Activated CD8-positive, alpha-beta memory T cell treated with anti-CD3 and anti-CD28 coated beads for 4 hours (primary cell): Measurements from ENCODE around the gene CNTD1.
A peak's percentile ranks its signal among the peaks of the same experiment; 100 is the strongest.
"Not testable (repeated sequence)": the region's sequence is repeated elsewhere in the genome, so short reads cannot be mapped to it uniquely, and the experiment has no call there.

Source experiments
- DNase-seq, 2 donors: peaks; one replicate each; pipeline ENCODE4 v3.0.0-alpha.2; 2020; ENCODE audit warnings: low read depth in 2 of 2

The CNTD1 gene, protein sequence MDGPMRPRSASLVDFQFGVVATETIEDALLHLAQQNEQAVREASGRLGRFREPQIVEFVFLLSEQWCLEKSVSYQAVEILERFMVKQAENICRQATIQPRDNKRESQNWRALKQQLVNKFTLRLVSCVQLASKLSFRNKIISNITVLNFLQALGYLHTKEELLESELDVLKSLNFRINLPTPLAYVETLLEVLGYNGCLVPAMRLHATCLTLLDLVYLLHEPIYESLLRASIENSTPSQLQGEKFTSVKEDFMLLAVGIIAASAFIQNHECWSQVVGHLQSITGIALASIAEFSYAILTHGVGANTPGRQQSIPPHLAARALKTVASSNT

GRCh38 chr17:42798383-42799380, at the start of gene CNTD1, which contains the start of gene COA3:
Gene CNTD1, plus strand, starts transcription at chr17:42798861. Its CDS starts 207 bp downstream, at chr17:42799068.
Gene COA3, minus strand, starts transcription at chr17:42798704. Its CDS starts 23 bp downstream, at chr17:42798681.
- DNase-seq: peak; percentile 54 to 58

DNA sequence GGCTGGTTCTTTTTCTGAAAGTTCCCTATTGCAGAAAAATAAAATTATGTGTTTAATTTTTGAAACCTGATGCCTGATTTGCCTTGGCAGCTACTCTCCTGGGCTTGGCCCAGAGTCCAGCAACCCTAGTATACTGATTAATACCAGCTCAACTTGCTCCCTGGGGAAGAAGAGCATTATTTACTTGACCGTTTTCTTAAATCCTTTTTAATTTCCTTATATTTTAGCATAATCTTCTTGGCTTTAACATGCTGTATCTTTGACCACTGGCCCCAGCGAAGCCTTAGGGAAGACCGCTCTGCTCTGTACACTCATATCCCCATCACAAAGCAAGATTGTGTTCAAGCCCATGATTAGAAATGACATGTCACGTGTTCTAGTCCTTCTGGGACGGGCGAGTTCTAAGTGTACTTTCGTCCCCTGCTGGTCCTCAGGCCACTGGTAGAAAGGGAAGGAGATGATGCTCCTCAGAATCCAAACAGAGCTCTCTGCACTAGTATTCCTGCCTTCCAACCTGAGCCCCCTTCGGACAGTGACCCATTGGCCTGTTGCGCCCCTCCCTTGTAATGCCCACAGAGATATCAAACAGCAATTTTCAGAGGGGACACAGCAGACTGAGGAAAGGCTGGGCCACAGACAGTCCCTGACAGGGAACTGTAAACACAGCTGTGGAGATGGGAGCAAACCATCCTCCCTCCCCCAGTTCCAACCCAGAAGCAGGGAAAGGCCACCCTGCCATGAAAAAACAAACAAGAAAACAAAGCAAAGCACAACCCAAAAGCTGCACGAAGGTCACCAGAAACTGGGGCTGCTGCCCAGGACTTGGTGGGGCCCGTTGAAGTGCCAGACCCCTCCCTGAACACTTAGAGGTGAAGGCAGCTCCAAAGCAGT, 49.5 kb upstream of the CNTD1 start:
- no peak for DNase-seq

GRCh38 chr17:42750739-42751344, 47.8 kb upstream of the CNTD1 start:
- DNase-seq: no peak

DNA sequence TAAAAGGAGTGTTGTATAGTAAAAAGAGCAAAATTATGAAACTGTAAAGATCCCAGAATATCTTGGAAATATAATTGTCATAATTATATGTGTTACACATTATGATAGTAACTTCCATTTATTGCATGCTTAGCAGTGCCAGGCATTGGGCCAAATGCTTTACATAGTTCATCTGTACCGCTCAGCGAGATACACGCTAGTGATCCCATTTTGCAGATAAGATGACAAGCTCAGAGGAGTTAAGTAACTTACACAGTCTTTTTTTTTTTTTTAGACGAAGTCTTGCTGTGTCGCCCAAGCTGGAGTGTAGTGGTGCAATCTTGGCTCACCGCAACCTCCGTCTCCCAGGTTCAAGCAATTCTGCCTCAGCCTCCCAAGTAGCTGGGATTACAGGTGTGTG, 47.0 kb upstream of the CNTD1 start:
- DNase-seq: no peak

DNA sequence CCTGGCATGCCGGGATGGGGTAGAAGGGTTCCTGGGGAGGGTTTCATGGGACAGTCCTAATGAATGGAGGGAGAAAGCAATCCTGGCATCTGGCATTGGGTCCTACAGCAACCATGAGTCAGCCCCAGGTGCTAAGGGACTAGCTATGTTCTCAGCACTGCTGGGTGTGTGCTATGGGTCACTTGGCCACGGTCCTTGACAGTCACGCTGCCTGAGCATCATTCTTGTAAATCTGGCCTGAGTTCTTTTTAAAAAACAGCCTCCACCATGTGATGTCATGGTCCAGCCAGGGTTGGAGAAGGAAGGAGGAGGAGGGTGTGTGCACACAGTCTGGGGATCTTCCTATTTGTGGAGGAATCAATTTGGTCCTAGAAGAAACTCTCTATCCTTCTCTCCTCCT, 43.9 kb upstream of the CNTD1 start:
- DNase-seq: no peak

DNA sequence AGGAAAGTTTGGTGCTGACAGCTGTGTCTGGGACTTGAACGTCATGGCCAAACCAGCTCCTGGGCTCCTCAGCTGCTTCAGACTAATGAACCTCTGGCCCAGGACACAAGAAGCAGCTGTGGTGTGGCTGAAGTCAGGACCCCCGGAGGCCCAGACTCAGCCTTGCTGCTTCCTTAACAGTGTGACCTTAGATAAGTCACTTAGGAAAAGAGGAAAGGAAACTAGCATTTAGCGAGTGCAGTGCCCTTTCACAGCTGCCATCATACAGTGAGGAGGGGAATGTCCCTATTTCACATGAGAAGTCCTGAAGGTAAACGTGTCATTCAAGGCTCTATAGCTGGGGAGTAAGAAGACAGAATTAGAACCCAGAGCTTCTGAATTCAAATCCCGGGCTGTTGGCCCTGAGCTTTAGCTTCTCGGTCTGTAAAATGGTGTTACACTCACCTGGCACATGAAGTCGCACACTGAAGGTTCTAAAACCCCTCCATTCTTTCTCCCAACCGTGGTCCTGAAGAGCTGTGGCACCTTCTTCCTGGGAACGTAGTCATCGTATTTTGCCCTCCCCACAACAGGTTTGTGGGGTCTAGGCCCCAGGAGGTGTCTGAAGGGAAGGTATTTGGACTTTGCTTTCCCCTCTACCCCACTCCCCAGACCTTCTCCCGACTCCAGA, 38.5 kb upstream of the CNTD1 start:
- no peak for DNase-seq

DNA sequence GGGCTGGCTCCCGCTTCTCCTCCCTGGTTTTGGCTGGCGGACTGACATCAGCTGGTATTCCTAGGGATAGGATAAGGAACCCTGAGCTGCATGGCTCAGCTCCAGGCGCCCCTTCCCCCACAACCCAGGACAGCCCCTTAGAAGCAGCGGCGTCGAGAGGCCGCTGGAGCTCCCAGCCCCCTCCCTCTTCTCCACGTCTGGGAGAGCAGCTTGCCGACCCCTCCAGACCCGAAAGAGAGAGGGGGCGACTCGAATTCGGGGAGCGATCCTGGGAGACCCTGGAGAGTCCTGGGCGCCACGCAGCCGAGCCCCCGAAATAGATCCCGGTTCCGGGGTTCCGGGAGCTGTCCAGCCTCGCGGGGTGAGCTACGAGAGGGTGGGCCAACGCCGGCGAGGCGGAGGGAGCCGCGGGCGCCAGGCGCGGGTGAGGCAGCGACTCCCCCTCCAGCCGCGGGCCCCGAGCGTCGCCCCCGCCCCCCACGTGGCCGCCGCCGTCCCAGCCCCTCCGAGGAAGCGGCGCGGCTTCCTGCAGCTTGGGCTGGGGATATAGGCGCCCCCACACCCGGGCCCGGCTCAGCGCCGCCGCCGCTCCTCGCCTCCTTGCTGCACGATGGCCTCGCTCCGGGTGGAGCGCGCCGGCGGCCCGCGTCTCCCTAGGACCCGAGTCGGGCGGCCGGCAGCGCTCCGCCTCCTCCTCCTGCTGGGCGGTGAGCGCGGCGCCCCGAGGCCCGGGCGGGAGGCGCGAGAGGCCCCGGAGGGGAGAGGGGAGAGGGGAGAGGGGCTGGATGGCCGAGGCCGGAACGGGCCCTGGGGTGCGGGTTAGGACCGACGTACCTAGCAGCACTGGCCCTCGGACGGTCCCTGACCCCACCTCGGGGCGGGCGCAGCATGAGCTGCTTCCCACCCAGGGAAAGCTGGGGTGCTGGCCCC, 37.7 kb upstream of the CNTD1 start, which contains the start of gene RAMP2:
TSS of gene RAMP2 (plus strand) at position 576 of the 930 bp plus-strand sequence. CDS start at position 611, 35 bp downstream.
- no peak for DNase-seq

DNA sequence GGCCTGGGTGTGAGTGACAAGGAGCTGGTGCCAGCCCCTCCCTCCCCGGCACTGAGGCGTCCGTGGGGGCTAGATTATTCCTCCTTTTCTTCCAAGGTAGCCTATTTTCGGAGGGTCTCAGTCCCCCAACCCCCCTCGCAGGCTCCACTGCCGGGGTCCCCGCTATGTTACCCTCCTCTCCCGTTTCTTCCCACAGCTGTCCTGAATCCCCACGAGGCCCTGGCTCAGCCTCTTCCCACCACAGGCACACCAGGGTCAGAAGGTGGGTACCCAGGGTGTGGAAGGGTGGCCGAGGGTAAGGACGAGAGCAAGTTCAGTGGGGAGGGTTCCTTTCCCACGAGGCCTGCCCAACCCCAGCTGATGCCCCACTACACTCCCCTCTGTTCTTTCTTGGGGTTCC, 37.0 kb upstream of the CNTD1 start:
- no peak for DNase-seq

GRCh38 chr17:42766124-42766523, 32.5 kb upstream of the CNTD1 start:
- no peak for DNase-seq

DNA sequence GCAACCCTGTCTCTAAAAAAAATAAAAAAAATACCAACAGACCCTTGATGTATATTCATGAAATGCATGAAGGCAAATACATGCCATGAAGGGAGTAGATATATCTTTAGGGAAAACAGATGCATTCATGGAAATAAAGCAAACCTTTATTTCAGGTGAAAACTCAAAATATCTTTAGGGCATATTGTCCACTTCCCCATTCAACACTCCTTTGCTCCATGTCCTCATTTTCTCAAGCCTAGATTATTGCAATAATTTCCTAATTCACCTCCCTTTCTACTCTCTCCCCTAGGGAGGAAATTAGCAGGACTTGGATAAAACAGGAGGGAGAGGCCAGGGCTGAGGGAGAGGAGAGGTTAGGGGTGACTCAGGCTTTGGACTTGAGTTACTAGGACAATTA, 31.1 kb upstream of the CNTD1 start:
- DNase-seq: no peak

DNA sequence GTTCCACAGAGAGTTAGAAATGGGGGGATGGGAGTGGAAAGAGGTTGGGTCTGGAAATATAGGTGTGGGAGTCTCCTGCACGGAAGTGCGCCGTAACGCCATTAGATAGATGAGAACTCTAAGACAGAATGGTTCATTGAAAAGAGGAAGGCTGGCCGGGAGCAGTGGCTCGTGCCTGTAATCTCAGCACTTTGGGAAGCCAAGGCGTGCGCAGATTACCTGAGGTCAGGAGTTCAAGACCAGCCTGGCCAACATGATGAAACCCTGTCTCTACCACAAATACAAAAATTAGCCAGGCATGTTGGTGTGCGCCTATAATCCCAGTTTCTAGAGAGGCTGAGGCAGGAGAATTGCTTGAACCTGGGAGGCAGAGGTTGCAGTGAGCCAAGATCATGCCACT, 30.7 kb upstream of the CNTD1 start:
- DNase-seq: not testable (repeated sequence)

DNA sequence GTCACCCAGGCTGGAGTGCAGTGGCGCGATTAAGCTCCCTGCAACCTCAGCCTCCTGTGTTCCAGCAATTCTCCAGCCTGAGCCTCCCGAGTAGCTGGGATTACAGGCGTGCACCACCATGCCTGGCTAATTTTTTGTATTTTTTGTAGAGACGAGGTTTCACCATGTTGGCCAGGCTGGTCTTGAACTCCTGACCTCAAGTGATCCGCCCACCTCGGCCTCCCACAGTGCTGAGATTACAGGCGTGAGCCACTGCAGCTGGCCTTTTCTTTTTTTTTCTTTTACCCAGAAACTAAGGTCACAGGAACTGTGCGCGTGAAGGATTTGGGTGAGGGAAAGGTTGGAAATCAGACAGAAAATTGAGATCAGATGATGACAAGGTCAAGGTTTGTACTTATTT, 28.7 kb upstream of the CNTD1 start:
- DNase-seq: not testable (repeated sequence)

- no peak for DNase-seq
Measured at GRCh38 chr17:42772945-42773289, 25.7 kb upstream of the CNTD1 start.

GRCh38 chr17:42773290-42774035, 25.2 kb upstream of the CNTD1 start, which contains the start of gene VPS25:
Gene VPS25, plus strand, starts transcription at chr17:42773449. Its CDS starts 27 bp downstream, at chr17:42773476.
- DNase-seq: peak; percentile 60 to 61

GRCh38 chr17:42774066-42774745, 24.5 kb upstream of the CNTD1 start:
- no peak for DNase-seq

- DNase-seq: no peak
Measured at GRCh38 chr17:42775534-42776098, 23.0 kb upstream of the CNTD1 start.

DNA sequence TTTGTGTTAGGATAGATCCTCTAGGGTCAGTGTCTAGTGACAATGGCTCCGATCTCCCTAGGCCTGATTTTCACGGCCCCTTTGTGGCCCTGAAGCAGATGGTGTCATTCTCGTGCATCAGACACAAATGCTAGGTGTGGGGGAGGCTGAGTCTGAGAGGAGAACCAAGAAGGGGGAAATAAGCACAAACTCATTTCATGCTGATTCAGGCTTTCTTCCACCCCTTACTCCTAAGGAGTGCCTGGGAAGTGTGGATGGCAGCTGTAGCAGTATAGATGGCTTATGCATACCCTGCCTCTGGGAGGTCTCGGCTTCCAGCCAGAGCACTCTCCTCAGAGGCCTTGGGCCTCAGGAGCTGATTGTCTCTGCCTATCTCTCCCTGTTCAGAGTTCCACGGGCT, 20.1 kb upstream of the CNTD1 start:
- DNase-seq: no peak
